ENCODE data around the gene HIVEP3.

- TF ChIP-seq EZH2 (IDR thresholded peaks at IDR 0.05; ENCODE audit: low read depth): no peak
- TF ChIP-seq, protein P1, sequence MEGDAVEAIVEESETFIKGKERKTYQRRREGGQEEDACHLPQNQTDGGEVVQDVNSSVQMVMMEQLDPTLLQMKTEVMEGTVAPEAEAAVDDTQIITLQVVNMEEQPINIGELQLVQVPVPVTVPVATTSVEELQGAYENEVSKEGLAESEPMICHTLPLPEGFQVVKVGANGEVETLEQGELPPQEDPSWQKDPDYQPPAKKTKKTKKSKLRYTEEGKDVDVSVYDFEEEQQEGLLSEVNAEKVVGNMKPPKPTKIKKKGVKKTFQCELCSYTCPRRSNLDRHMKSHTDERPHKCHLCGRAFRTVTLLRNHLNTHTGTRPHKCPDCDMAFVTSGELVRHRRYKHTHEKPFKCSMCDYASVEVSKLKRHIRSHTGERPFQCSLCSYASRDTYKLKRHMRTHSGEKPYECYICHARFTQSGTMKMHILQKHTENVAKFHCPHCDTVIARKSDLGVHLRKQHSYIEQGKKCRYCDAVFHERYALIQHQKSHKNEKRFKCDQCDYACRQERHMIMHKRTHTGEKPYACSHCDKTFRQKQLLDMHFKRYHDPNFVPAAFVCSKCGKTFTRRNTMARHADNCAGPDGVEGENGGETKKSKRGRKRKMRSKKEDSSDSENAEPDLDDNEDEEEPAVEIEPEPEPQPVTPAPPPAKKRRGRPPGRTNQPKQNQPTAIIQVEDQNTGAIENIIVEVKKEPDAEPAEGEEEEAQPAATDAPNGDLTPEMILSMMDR (conservative IDR thresholded peaks at IDR 0.05): no peak
These were observed 432.2 kb downstream of the HIVEP3 start for GRCh38 chr1:41486371-41487125.
